ENCODE data around the gene JARID2.

DNA sequence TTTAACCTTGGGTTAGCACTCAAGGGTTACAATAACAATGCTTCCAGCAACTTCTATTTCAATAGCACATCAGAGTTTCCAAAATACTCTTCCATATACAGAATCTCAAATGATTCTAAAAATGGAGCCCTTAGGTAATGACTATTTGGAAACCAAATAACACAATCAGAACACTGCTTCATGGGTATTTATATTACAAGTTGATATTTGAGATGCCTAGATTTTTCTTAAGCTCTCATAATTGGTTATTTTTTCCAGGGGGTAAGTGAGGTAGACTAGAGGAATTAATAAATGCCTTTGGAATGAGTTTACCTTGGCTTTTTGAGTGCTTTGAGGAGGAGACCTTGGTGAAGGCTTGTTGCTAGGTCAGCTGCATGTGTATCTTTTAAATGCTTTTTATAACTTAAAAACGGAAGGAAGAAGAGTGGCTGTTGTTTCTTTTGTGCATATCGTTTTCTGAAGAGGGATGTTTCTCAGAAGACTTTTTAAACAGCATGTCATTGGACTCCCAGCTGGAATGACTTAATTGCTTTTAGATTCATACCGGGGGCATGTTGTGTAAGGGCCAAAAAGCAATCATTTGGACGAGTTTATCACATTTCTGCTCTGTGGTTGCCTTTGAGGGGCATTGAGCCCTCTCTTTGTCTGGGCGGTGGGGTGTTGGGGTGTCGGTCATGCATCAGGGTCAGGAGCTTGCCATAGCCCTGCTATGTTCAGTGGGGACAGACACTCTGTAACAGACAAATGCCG lies 230.9 kb downstream of the JARID2 start:
- TF ChIP-seq POLR2A (IDR thresholded peaks at IDR 0.05): no peak
- TF ChIP-seq, protein P1, sequence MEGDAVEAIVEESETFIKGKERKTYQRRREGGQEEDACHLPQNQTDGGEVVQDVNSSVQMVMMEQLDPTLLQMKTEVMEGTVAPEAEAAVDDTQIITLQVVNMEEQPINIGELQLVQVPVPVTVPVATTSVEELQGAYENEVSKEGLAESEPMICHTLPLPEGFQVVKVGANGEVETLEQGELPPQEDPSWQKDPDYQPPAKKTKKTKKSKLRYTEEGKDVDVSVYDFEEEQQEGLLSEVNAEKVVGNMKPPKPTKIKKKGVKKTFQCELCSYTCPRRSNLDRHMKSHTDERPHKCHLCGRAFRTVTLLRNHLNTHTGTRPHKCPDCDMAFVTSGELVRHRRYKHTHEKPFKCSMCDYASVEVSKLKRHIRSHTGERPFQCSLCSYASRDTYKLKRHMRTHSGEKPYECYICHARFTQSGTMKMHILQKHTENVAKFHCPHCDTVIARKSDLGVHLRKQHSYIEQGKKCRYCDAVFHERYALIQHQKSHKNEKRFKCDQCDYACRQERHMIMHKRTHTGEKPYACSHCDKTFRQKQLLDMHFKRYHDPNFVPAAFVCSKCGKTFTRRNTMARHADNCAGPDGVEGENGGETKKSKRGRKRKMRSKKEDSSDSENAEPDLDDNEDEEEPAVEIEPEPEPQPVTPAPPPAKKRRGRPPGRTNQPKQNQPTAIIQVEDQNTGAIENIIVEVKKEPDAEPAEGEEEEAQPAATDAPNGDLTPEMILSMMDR (IDR thresholded peaks at IDR 0.05 in 4 of 5, conservative IDR thresholded peaks at IDR 0.05 in 1 of 5): no peak

All from gastrocnemius medialis (tissue), 4 donors.